Activated CD4-positive, alpha-beta memory T cell treated with anti-CD3 and anti-CD28 coated beads for 36 hours (primary cell): ENCODE results near the gene ASPHD2. TPM values are rescaled to one million over a fixed set of nuclear protein-coding genes. Genes with fewer than 3 reads are reported as not detected.

Experiments used
- CTCF ChIA-PET: fragments of 350-600 bp; sonication (Branson Sonifier 250); formaldehyde crosslinking; loops from one replicate; lab custom pipeline; 2021; ENCODE audit warnings: antibody characterized with exemption, inconsistent platforms; lab: Charles Lee
- POLR2A ChIA-PET: fragments of 350-600 bp; sonication (Branson Sonifier 250); formaldehyde crosslinking; loops from one replicate; lab custom pipeline; 2021; ENCODE audit warnings: antibody characterized with exemption; lab: Charles Lee
- DNase-seq: peaks from one replicate; pipeline ENCODE4 v3.0.0-alpha.2; 2020
- H3K27ac Mint-ChIP-seq: one replicate; pipeline ENCODE4 v1.8.0; 2021; ENCODE audit warnings: mixed read lengths
- H3K27me3 Mint-ChIP-seq: one replicate; pipeline ENCODE4 v1.8.0; 2021; ENCODE audit warnings: mixed read lengths
- H3K36me3 Mint-ChIP-seq: one replicate; pipeline ENCODE4 v1.8.0; 2021; ENCODE audit warnings: mixed read lengths
- H3K4me1 Mint-ChIP-seq: one replicate; pipeline ENCODE4 v1.8.0; 2021; ENCODE audit warnings: low read depth, mixed read lengths
- H3K4me3 Mint-ChIP-seq: one replicate; pipeline ENCODE4 v1.8.0; 2021; ENCODE audit warnings: mild to moderate bottlenecking, mixed read lengths
- H3K9me3 Mint-ChIP-seq: one replicate; pipeline ENCODE4 v1.8.0; 2021; ENCODE audit warnings: mixed read lengths
- intact Hi-C: fragments of 100-400 bp; cut with micrococcal nuclease; formaldehyde crosslinking; loops from one replicate; pipeline ENCODE4 v1.15.1; 2023
- total RNA-seq, 2 experiments: library from RNA; stranded (reverse); gene quantifications; one replicate each; pipeline ENCODE4 v1.2.3, GENCODE V29; 2021

Gene ASPHD2
- total RNA-seq, 2 experiments from 2014 or later, result 9.2 to 10.0 TPM

DNA sequence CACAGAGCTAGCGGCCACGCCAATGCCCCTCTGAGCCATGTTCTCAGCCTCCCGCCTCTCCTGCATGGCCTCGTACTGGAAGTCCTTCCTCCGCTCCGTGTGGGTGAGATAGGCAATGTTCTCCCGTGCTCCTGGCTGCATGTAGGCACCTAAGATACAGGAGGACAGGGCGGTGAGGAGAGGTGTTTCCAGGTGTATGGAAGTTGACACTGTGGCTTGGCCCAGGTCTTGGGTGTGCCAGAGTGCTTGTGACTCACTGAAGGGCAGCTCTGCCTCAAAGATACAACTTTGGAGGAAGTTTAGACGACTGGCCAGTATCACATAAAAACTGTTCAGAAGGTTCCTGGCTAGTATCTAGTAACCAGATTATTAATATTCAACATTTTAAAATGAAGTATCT, 63.2 kb downstream of the ASPHD2 start:
- intact Hi-C loops, result no loop called here
- Mint-ChIP-seq H3K27ac (no peak overlapping the region), H3K36me3 (peaks cover 49% of the 10 kb centered on the region), H3K9me3 (no peaks in the 10 kb centered on the region), H3K27me3 (no peaks in the 10 kb centered on the region), H3K4me3 (no peak overlapping the region), H3K4me1 (peaks cover 2% of the 10 kb centered on the region)
- ChIA-PET POLR2A (no interaction called here), CTCF (interaction anchor here (1.9 kb wide), 1 partner anchor 11 kb away, joined by 4 read pairs; no protein-coding TSS in a partner anchor)
- no peak for DNase-seq

- intact Hi-C loops, result no loop called here
- Mint-ChIP-seq H3K4me1 (no peaks in the 10 kb centered on the region), H3K27ac (peak overlapping the region; percentile 33), H3K9me3 (no peaks in the 10 kb centered on the region), H3K4me3 (no peak overlapping the region), H3K27me3 (no peaks in the 10 kb centered on the region), H3K36me3 (peaks cover 46% of the 10 kb centered on the region)
- ChIA-PET CTCF (interaction anchor here (0.6 to 1.1 kb wide), 3 partner anchors 9 to 18 kb away, joined by 3 read pairs; no protein-coding TSS in a partner anchor), POLR2A (interaction anchor here (2.5 kb wide), 1 partner anchor 11 kb away, joined by 9 read pairs; the partner anchor contains the start of genes HPS4 and SRRD)
- DNase-seq, result no peak
These were observed 65.4 kb downstream of the ASPHD2 start for GRCh38 chr22:26494506-26494905.

Other genes starting within 250 kb of the ASPHD2 start
- gene HPS4, start 54.5 kb downstream of the ASPHD2 start, total RNA-seq, result 10 to 100 TPM; 41.7 to 44.3 TPM
- 10 to 100 TPM; 20.6 to 22.0 TPM for gene SRRD, start 54.6 kb downstream of the ASPHD2 start, total RNA-seq
- gene TFIP11, start 83.2 kb downstream of the ASPHD2 start, total RNA-seq, result 10 to 100 TPM; 41.1 to 43.0 TPM
- gene TPST2, start 160.9 kb downstream of the ASPHD2 start, total RNA-seq, result 10 to 100 TPM; 27.9 to 31.2 TPM
- gene CRYBB1, start 188.8 kb downstream of the ASPHD2 start, total RNA-seq, result under 1 TPM in 1 of 2 experiments, not detected in 1; 0.48 TPM
- under 1 TPM in 1 of 2 experiments, not detected in 1; 0.36 TPM for gene CRYBA4, start 192.7 kb downstream of the ASPHD2 start, total RNA-seq
- 10 to 100 TPM; 52.3 to 58.7 TPM for gene MIAT, start 228.3 kb downstream of the ASPHD2 start, total RNA-seq